GM12875 (cell line): ENCODE results near the gene HDAC11.

Experiments used
- H3K4me3 ChIP-seq: one replicate; pipeline ENCODE4 v1.5.1; 2011; ENCODE audit warnings: low read depth, low read length, control low read depth
- TF ChIP-seq, protein P1 (sequence below): IDR thresholded peaks from 2 replicates; pipeline ENCODE4 v1.5.1; 2011; ENCODE audit warnings: low read depth, mild to moderate bottlenecking, control low read depth, inconsistent platforms, low read length, moderate library complexity, borderline replicate concordance; ENCODE audit not compliant: insufficient read depth

The HDAC11 gene

DNA sequence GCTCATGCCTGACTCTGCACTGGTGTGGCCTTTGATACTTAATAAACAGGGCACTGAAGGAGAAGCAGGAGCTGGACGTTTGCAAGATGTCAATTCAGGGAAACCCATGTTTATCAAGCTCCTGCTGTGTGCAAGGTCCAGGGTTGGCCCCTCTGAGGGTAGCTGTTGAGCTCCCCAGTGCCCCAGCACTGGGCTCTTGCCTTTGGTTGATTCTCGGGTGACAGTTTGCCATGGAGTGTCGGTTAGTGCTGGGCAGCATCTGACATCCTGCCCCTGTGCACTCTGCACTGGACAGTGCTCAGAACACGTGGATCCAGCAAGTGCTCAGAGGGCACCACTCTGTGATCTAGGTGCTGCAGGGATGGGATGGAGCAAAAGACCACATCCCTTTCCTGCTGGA lies 7.3 kb downstream of the HDAC11 start:
- H3K4me3 ChIP-seq = no peak overlapping the region
- TF ChIP-seq, protein P1, sequence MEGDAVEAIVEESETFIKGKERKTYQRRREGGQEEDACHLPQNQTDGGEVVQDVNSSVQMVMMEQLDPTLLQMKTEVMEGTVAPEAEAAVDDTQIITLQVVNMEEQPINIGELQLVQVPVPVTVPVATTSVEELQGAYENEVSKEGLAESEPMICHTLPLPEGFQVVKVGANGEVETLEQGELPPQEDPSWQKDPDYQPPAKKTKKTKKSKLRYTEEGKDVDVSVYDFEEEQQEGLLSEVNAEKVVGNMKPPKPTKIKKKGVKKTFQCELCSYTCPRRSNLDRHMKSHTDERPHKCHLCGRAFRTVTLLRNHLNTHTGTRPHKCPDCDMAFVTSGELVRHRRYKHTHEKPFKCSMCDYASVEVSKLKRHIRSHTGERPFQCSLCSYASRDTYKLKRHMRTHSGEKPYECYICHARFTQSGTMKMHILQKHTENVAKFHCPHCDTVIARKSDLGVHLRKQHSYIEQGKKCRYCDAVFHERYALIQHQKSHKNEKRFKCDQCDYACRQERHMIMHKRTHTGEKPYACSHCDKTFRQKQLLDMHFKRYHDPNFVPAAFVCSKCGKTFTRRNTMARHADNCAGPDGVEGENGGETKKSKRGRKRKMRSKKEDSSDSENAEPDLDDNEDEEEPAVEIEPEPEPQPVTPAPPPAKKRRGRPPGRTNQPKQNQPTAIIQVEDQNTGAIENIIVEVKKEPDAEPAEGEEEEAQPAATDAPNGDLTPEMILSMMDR = no peak

DNA sequence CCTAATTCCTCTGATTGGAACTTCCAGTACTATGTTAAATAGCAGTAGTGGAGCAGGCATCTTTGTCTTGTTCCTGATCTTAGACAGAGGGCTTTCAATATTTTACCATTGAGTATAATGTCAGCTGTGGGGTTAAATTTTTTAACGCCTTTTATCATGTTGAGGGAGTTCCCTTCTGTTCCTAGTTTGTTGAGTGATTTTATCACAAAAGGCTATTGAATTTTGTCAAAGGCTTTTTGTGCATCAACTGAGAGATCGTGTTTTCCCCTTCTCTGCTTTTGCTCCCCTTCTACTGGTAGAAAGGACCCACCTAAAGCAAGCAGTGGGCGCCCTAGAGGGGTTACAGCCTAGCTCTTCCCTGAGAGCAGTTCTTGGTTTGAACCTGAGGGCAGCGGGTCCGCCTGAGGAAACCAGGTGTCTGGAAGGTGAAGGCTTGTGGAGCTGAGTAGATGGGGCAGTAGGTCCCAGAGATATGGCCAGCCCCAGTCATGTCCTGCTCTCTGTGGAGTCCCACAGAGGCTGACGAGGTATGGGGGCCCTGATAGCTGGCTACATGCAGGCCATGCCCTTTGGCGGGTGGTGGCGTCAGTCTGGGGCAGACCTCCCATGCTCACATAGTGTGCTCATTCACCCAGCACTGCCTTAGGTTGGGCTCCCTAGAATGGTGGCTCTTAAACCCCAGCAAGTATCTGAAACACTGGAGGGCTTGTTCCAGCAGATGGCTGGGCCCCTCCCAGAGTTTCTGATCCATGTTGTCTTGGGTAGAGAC lies 11.3 kb downstream of the HDAC11 start:
- TF ChIP-seq, protein P1 = no peak
- H3K4me3 ChIP-seq = no peak overlapping the region

DNA sequence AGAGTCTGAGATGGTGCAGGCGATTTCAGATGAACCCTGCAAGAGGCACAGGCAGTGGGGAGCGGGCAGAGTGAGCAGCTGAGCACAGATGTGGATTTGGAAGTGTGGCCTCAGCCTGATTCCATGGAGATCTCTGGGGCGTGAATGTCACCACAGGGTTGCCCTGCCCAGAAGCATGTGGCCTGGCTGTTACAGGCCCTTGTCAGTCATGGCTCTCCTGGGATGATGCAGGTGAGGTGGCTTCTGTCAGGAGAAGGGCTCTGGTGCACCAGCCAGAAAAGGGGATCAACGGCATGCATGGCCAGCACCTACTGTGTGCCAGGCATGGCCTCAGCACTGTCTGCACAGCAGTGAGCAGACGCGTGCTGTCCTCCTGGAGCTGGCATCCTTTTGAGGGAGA lies 11.9 kb downstream of the HDAC11 start:
- H3K4me3 ChIP-seq = no peak overlapping the region
- TF ChIP-seq, protein P1 = no peak

DNA sequence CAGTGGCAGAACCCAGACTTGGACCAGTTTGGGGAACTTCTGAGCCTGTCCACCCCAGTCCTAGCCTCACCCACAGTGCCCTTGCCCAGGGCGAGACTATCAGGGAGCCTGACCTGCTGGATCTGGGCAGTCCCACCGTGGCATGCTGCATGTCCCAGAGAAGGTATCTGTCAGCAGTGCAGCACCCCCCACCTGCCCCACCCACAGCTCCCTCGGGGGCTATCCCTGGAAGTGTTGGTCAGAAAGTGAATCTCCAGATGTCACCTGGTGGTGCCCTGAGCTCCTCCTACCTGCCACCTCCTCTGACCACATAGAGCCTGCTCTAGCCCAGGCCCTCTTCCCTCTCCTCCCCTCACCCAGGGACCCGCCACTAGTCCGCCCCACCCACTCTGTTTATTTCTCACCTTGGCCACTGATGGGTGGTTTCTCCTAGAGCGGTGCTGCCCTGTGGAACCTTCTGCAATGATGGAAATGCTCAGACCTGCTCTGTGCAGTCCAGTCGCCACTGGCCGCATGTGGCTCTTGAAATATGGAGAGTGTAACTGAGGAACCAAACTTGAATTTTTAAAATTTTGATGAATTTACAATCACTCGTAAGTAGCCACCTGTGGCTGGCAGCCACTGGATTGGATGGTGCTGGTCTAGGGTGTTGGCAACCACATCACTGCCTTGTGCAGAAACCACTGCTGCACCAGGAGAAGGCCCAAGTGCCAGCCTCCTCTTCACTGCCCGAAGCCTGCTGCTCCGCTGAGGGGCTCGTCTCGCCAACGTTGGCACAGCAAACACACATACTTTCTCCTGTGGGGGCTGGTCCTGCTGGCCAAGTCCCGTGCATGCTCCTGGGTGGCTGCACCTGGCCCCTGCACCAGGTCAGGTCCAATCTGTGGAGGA lies 13.1 kb downstream of the HDAC11 start:
- no peak overlapping the region for H3K4me3 ChIP-seq
- TF ChIP-seq, protein P1 = no peak

DNA sequence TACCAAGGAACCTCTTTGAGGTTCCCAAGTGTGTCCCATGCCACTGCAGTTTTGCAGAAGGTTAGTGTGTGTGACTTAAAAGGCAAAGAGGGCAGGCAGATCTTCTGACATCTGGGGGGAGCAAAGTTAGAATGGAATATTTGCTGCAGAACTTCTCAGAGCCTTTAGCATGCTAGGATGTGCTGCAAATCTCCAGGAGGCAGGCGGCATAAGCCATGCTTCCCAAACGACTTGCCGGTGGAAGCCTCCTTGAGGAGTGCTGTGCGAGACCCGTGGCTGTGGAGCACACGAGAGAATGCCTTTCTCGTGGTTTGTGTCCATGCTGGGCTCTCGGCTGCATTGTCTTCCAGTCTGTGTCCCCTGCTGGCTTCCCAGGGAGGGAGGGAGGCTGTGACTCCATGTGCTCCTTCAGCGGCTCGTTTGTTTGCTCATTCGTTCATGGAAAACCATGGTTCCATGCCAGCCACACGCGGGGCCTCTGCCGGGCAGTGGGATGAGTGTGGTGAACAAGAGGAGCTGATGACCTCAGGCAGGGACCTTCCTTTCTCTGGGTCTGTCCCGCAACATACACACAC lies 13.8 kb downstream of the HDAC11 start:
- no peak overlapping the region for H3K4me3 ChIP-seq
- TF ChIP-seq, protein P1 = no peak

DNA sequence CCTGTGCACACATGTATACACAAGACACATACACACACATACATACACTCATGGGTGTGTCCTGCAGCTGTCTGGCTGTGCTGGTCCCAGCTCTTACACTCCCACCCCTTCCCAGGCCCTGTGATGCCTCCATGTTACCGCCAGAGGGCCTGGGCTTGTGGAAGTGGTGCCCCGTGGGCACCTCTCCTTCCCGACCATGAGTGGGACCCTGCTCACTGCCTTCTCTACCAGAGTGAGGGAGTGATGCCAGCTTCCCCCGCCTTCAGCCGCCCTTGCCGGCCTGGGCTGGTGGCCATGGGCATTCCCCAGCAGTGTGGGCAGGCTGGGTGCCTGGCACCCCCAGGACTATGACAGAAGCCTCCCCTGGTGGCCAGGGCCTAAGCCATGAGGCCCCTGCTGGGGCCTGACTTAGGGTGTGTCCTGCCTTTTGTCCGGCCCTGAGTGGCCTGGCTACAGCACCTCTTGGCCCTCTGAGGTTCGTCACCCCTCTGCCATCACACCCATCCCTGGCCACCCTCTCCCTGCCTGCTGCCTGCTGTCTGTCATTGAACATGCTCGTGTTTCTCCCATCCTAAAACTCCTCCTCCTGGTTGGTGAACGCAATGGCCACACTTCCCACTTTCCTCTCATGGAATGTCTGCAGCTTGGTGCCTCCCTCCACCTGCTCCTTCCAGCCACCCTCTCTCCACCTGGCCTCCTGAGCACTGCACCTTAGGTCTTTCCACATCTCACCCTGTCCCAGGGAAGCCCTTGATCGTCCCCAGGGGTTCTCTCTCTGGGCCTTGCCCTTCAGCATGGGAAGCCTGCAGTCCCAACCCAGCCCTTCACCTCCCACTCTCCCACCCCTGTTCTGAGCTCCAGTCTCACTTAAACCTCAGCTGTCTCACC lies 14.6 kb downstream of the HDAC11 start:
- no peak overlapping the region for H3K4me3 ChIP-seq
- TF ChIP-seq, protein P1 = peak; percentile 77
